H1 (cell line): ENCODE results near the gene PTPRT. TPM values are rescaled to one million over a fixed set of nuclear protein-coding genes. Genes with fewer than 3 reads are reported as not detected.

Experiments used
- CTCF ChIA-PET: fragments of 300-600 bp; sonication (Branson Sonifier 250); formaldehyde crosslinking; loops from one replicate; lab custom pipeline; 2021; ENCODE audit not compliant: partially characterized antibody; lab: Charles Lee
- POLR2A ChIA-PET: fragments of 300-600 bp; sonication (Branson Sonifier 250); formaldehyde crosslinking; loops from one replicate; lab custom pipeline; 2021; ENCODE audit warnings: inconsistent platforms; ENCODE audit not compliant: partially characterized antibody; lab: Charles Lee
- DNase-seq, 2 experiments: peaks; one replicate each; pipeline versions ENCODE4 v3.0.0 to v3.0.0-alpha.2; 2010 to 2022; ENCODE audit warnings: low spot score in 2 of 2, low read depth in 1 of 2, mixed read lengths in 1 of 2
- FAIRE-seq: peaks from 2 replicates; lab custom pipeline; 2011; peaks lifted over from hg19 to GRCh38; lab: Jason Lieb, UNC
- H2AFZ ChIP-seq: 2 replicates; pipeline ENCODE4 v1.8.1; 2012; ENCODE audit warnings: low read length, inconsistent platforms
- H2AK5ac ChIP-seq: 2 replicates; pipeline ENCODE4 v1.6.1; 2013; ENCODE audit warnings: low read depth, low read length
- H2BK120ac ChIP-seq: replicated peaks from 2 replicates; pipeline ENCODE3; 2013; ENCODE audit warnings: low read depth, low read length, inconsistent platforms
- H2BK12ac ChIP-seq: 2 replicates; pipeline ENCODE4 v1.6.1; 2013; ENCODE audit warnings: low read depth, low read length
- H2BK15ac ChIP-seq: 2 replicates; pipeline ENCODE4 v1.6.1; 2013; ENCODE audit warnings: low read length
- H2BK20ac ChIP-seq: 2 replicates; pipeline ENCODE4 v1.6.1; 2013; ENCODE audit warnings: low read length
- H2BK5ac ChIP-seq: 2 replicates; pipeline ENCODE4 v1.6.1; 2013; ENCODE audit warnings: low read depth, low read length
- H3K14ac ChIP-seq: 2 replicates; pipeline ENCODE4 v1.6.1; 2013; ENCODE audit warnings: inconsistent platforms; ENCODE audit not compliant: insufficient read length
- H3K18ac ChIP-seq: 2 replicates; pipeline ENCODE4 v1.6.1; 2013; ENCODE audit warnings: low read length; ENCODE audit errors: extremely low read depth
- H3K23ac ChIP-seq: 2 replicates; pipeline ENCODE4 v1.6.1; 2013; ENCODE audit warnings: inconsistent platforms; ENCODE audit not compliant: insufficient read length
- H3K23me2 ChIP-seq: 2 replicates; pipeline ENCODE4 v1.6.1; 2013; ENCODE audit warnings: low read depth, low read length
- H3K27ac ChIP-seq: 2 replicates; pipeline ENCODE4 v1.6.1; 2011; ENCODE audit warnings: low read depth, low read length, inconsistent platforms
- H3K27me3 ChIP-seq, 4 experiments: replicated peaks in 1 of 4; 1 replicate in 1 of 4; 2 replicates in 3 of 4; pipeline versions ENCODE4 v1.6.1 to v1.8.1; 2011 to 2013; ENCODE audit warnings: low read length in 3 of 4, mild to moderate bottlenecking in 3 of 4, inconsistent platforms in 2 of 4, mixed read lengths in 2 of 4, moderate library complexity in 1 of 4; ENCODE audit not compliant: control insufficient read depth in 3 of 4, insufficient read depth in 3 of 4; ENCODE audit errors: extremely low read depth in 1 of 4
- H3K36me3 ChIP-seq, 4 experiments: 2 replicates each; pipeline versions ENCODE4 v1.6.1 to v1.8.1; 2011 to 2013; ENCODE audit warnings: mild to moderate bottlenecking in 4 of 4, low read length in 3 of 4, moderate library complexity in 2 of 4, control low read depth in 1 of 4, inconsistent platforms in 1 of 4; ENCODE audit not compliant: insufficient read depth in 4 of 4, control insufficient read depth in 2 of 4
- H3K4ac ChIP-seq: replicated peaks from 2 replicates; pipeline ENCODE3; 2013; ENCODE audit warnings: low read length, low read depth, mixed read lengths, inconsistent platforms; ENCODE audit not compliant: insufficient read length
- H3K4me1 ChIP-seq, 4 experiments: replicated peaks in 1 of 4; 1 replicate in 1 of 4; 2 replicates in 3 of 4; pipeline versions ENCODE4 v1.6.1 to v1.8.1; 2011 to 2013; ENCODE audit warnings: low read length in 3 of 4, inconsistent platforms in 2 of 4, mixed read lengths in 1 of 4; ENCODE audit not compliant: insufficient read depth in 4 of 4, control insufficient read depth in 3 of 4
- H3K4me2 ChIP-seq, 2 experiments: 2 replicates each; pipeline versions ENCODE4 v1.6.1 to v1.8.1; 2011 to 2013; ENCODE audit warnings: low read depth in 2 of 2, low read length in 2 of 2, control low read depth in 1 of 2, inconsistent platforms in 1 of 2, mild to moderate bottlenecking in 1 of 2; ENCODE audit not compliant: insufficient read depth in 1 of 2
- H3K4me3 ChIP-seq, 4 experiments: fragments of 200-600, 300-600 bp in 1 of 4; sonication (generic), shearing (Covaris generic), sonication (Bioruptor Twin) in 1 of 4; 2 replicates each; pipeline versions ENCODE4 v1.5.1 to v1.8.1; 2011 to 2016; ENCODE audit warnings: low read length in 4 of 4, low read depth in 3 of 4, control low read depth in 2 of 4, inconsistent platforms in 2 of 4, mild to moderate bottlenecking in 2 of 4, mixed read lengths in 1 of 4, moderate library complexity in 1 of 4; ENCODE audit not compliant: insufficient read depth in 2 of 4; ENCODE audit errors: extremely low read depth in 1 of 4
- H3K56ac ChIP-seq: replicated peaks from 2 replicates; pipeline ENCODE3; 2013; ENCODE audit warnings: low read depth, mild to moderate bottlenecking, mixed read lengths, low read length, inconsistent platforms; ENCODE audit not compliant: insufficient read length
- H3K79me1 ChIP-seq: 2 replicates; pipeline ENCODE4 v1.6.1; 2013; ENCODE audit warnings: low read depth, low read length, control low read depth
- H3K79me2 ChIP-seq, 2 experiments: 2 replicates each; pipeline versions ENCODE4 v1.6.1 to v1.8.1; 2012 to 2013; ENCODE audit warnings: low read length in 2 of 2, mild to moderate bottlenecking in 2 of 2, inconsistent platforms in 1 of 2; ENCODE audit not compliant: insufficient read depth in 2 of 2, control insufficient read depth in 1 of 2
- H3K9ac ChIP-seq, 4 experiments: replicated peaks in 1 of 4; 1 replicate in 1 of 4; 2 replicates in 3 of 4; pipeline versions ENCODE4 v1.6.1 to v1.8.1; 2011 to 2013; ENCODE audit warnings: low read depth in 3 of 4, low read length in 3 of 4, control low read depth in 2 of 4, mild to moderate bottlenecking in 2 of 4, moderate library complexity in 2 of 4, inconsistent platforms in 1 of 4; ENCODE audit errors: extremely low read depth in 1 of 4
- H3K9me3 ChIP-seq, 2 experiments: 2 replicates each; pipeline versions ENCODE4 v1.6.1 to v1.8.1; 2012 to 2013; ENCODE audit warnings: mild to moderate bottlenecking in 2 of 2, moderate library complexity in 2 of 2, control low read depth in 1 of 2, inconsistent platforms in 1 of 2, low read depth in 1 of 2, low read length in 1 of 2, mixed read lengths in 1 of 2; ENCODE audit not compliant: insufficient read depth in 2 of 2
- H4K20me1 ChIP-seq, 2 experiments: replicated peaks in 1 of 2; 2 replicates each; pipeline versions ENCODE3 to v1.8.1; 2011 to 2013; ENCODE audit warnings: inconsistent platforms in 2 of 2, low read length in 2 of 2, mild to moderate bottlenecking in 1 of 2; ENCODE audit not compliant: insufficient read depth in 2 of 2, control insufficient read depth in 1 of 2
- H4K5ac ChIP-seq: 2 replicates; pipeline ENCODE4 v1.6.1; 2013; ENCODE audit warnings: low read length, low read depth, mixed read lengths, inconsistent platforms; ENCODE audit not compliant: insufficient read length
- H4K8ac ChIP-seq: 2 replicates; pipeline ENCODE4 v1.8.0; 2013; ENCODE audit warnings: mild to moderate bottlenecking, moderate library complexity, low read length, inconsistent platforms; ENCODE audit not compliant: insufficient read depth; ENCODE audit errors: extremely low read depth
- H4K91ac ChIP-seq: replicated peaks from 2 replicates; pipeline ENCODE3; 2013; ENCODE audit warnings: low read length, mixed read lengths, inconsistent platforms; ENCODE audit not compliant: insufficient read length
- BCL11A ChIP-seq, 2 experiments: IDR thresholded peaks; one replicate each; pipeline ENCODE4 v1.6.1; 2011; ENCODE audit warnings: low read depth in 2 of 2, low read length in 2 of 2, mild to moderate bottlenecking in 2 of 2
- CBX8 ChIP-seq: fragments of 300-800, 300-1000 bp; sonication (generic); IDR thresholded peaks from 2 replicates; pipeline ENCODE4 v1.7.1; 2016; ENCODE audit warnings: low read depth, low read length, borderline replicate concordance
- CHD1 ChIP-seq: IDR thresholded peaks from 2 replicates; pipeline ENCODE4 v1.6.1; 2012; ENCODE audit warnings: low read depth, low read length, improper control_type of control experiment
- FOSL1 ChIP-seq: IDR thresholded peaks from 2 replicates; pipeline ENCODE4 v1.6.1; 2011; ENCODE audit warnings: mild to moderate bottlenecking, low read depth, low read length, moderate library complexity; ENCODE audit not compliant: insufficient read depth
- JUND ChIP-seq: IDR thresholded peaks from 2 replicates; pipeline ENCODE4 v1.6.1; 2011; ENCODE audit warnings: mild to moderate bottlenecking, improper control_type of control experiment, low read length
- NRF1 ChIP-seq: IDR thresholded peaks from 2 replicates; pipeline ENCODE4 v1.6.1; 2011; ENCODE audit warnings: mild to moderate bottlenecking, low read depth, low read length, improper control_type of control experiment
- POLR2A ChIP-seq, 2 experiments: IDR thresholded peaks; 1 replicate in 1 of 2; 2 replicates in 1 of 2; pipeline ENCODE4 v1.6.1; 2011; ENCODE audit warnings: low read depth in 2 of 2, low read length in 2 of 2, mild to moderate bottlenecking in 2 of 2; ENCODE audit errors: control extremely low read depth in 1 of 2
- SIN3A ChIP-seq, 2 experiments: IDR thresholded peaks in 1 of 2; conservative IDR thresholded peaks in 1 of 2; 2 replicates each; pipeline ENCODE4 v1.6.1; 2011 to 2012; ENCODE audit warnings: low read length in 2 of 2, improper control_type of control experiment in 1 of 2, low read depth in 1 of 2, mild to moderate bottlenecking in 1 of 2
- SIRT6 ChIP-seq: IDR thresholded peaks from one replicate; pipeline ENCODE4 v1.7.1; 2012; ENCODE audit warnings: low read length, inconsistent platforms
- USF2 ChIP-seq: IDR thresholded peaks from 2 replicates; pipeline ENCODE4 v1.6.1; 2011; ENCODE audit warnings: low read length, improper control_type of control experiment
- WGBS, 2 experiments: shearing (Covaris generic) in 1 of 2; methylation state at CpG; one replicate each; pipeline versions ENCODE4 v1.1.6 to v1.1.7; 2013 to 2015; ENCODE audit warnings: low lambda C conversion rate in 2 of 2, mixed read lengths in 2 of 2, inconsistent platforms in 1 of 2, low coverage in 1 of 2, missing lambda C conversion rate in 1 of 2; ENCODE audit not compliant: insufficient replicate concordance in 2 of 2, insufficient coverage in 1 of 2, insufficient read length in 1 of 2; ENCODE audit errors: extremely low coverage in 1 of 2, missing lambda C conversion rate in 1 of 2; 5-methylcytosine and 5-hydroxymethylcytosine counted together
- polyA plus RNA-seq, 7 experiments: library from polyadenylated mRNA; depleted of rRNA in 3 of 7; stranded (reverse) in 5 of 7; unstranded in 2 of 7; fragments of >200 nt in 5 of 7; fragments of 200-250 nt in 2 of 7; gene quantifications; 1 replicate in 5 of 7; 2 replicates in 1 of 7; 4 replicates in 1 of 7; pipeline versions ENCODE4 v1.2.1 to v1.2.3, GENCODE V29; 2011 to 2013; ENCODE audit warnings: missing spikeins in 2 of 7, mixed read lengths in 2 of 7
- total RNA-seq: library from RNA; stranded (reverse); fragmentation: NEBNext Ultra II Directional; extraction: Animal tissue kit (Norgen Biotek cat#: 25700); gene quantifications from 2 replicates; pipeline ENCODE4 v1.2.1, GENCODE V29; 2021

PTPRT gene
- total and polyA plus RNA-seq, 2 of the 8 experiments (the other 6 are each of a cell fraction or from before 2014, with no cell fraction given) = 0.33 to 1.8 TPM

- Histone ChIP-seq H2BK120ac (no peak overlapping the region), H4K8ac (no peak overlapping the region), H3K9me3 (no peaks in the 10 kb centered on the region), H3K4me3 (no peak overlapping the region), H4K20me1 (no peaks in the 10 kb centered on the region), H3K4ac (no peak overlapping the region), H3K56ac (no peak overlapping the region), H2BK15ac (no peak overlapping the region), H3K9ac (no peak overlapping the region), H3K23ac (no peak overlapping the region), H4K91ac (no peak overlapping the region), H2BK5ac (no peak overlapping the region), H3K36me3 (no peaks in the 10 kb centered on the region), H2AFZ (no peak overlapping the region), H4K5ac (no peak overlapping the region), H3K79me1 (no peaks in the 10 kb centered on the region), H3K27ac (no peak overlapping the region), H3K4me1 (peaks cover 0 to 4% (median 3%) of the 10 kb centered on the region in 4 experiments; a peak in 4 of 7 replicates), H3K23me2 (no peaks in the 10 kb centered on the region), H3K4me2 (no peak overlapping the region), H2BK20ac (no peak overlapping the region), H3K27me3 (no peaks in the 10 kb centered on the region), H3K79me2 (no peaks in the 10 kb centered on the region), H3K14ac (no peak overlapping the region), H3K18ac (no peak overlapping the region), H2BK12ac (no peak overlapping the region), H2AK5ac (no peak overlapping the region)
- DNase-seq (no peak), FAIRE-seq (no peak)
- ChIA-PET POLR2A (no interaction called here), CTCF (interaction anchor here (1.2 to 1.3 kb wide), 2 partner anchors 14 to 83 kb away, joined by 3 to 5 read pairs; no protein-coding TSS in a partner anchor)
- TF ChIP-seq JUND (no peak), SIRT6 (no peak), CBX8 (no peak), CHD1 (no peak), SIN3A (conservative IDR thresholded peaks at IDR 0.05 in 1 of 2, IDR thresholded peaks at IDR 0.05 in 1 of 2; ENCODE audit: low read depth in 1 of 2, low read length in 2 of 2) (no peak), POLR2A (IDR thresholded peaks at IDR 0.05; ENCODE audit: control extremely low read depth in 1 of 2, low read depth in 2 of 2, low read length in 2 of 2) (no peak), USF2 (no peak), BCL11A (IDR thresholded peaks at IDR 0.05; ENCODE audit: low read depth in 2 of 2, low read length in 2 of 2) (no peak), FOSL1 (no peak), NRF1 (no peak)
- 94% methylated on average over 2 of the region's 2 CpGs; no CpG with 5 or more reads in 1 of the 2 experiments for WGBS, 2 experiments
These were observed 742.4 kb downstream of the PTPRT start for GRCh38 chr20:42447270-42447669.
